SIG-M5 treated with dmso at 0.1 percent for 504 hours (cell line): Measurements from ENCODE around the gene THRB.

Experiments
- DNase-seq: peaks from one replicate; lab custom pipeline; 2025; ENCODE audit not compliant: unreplicated experiment; lab: John Stamatoyannopoulos, UW

The THRB gene

DNA sequence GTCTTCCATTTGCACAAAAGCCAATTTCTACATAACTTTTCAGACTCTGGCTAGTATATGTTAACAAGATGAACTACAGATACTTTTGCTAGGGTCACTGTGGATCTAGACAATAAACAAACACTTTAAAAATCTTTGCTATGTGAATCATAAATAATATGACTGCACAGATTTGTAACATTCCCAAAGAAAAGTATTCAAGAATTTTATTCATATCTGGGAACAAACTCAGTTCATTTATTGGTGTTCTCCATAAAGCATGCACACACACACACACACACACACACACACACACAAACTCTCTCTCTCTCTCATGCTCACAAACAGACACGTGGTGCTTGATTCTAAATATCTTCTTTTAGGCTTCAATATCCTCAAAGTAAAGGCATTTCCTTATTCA, 18.8 kb upstream of the THRB start:
- no peak for DNase-seq

GRCh38 chr3:24512564-24513197, 18.0 kb upstream of the THRB start:
- no peak for DNase-seq

DNA sequence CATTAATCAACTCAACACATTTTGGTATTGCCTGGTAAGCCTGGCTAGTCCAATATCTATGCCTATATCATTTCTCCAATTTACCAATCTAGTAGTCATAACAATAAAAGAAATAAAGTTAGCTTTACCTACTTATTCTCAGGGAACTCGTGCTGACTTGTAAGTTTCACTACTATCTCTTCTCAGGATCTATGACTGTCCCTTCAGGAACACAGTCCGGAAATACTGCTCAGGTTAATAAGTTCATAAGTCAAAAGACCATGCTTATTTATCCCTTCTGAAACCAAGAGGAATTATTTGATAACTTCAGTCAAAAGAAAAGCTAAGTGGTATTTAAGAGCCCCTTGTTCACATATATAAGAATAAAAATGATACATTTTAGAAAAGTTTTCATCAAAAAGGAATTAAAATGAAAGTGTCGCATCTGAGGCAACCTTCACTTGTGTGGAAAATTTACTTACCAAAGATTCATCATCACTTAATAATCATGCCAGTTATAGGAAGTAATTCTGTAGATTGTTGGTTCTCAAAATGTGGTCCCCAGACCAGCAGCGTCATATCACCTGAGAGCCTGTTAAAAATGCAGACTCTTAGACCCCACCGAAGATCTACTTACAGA, 15.5 kb upstream of the THRB start:
- DNase-seq = no peak

DNA sequence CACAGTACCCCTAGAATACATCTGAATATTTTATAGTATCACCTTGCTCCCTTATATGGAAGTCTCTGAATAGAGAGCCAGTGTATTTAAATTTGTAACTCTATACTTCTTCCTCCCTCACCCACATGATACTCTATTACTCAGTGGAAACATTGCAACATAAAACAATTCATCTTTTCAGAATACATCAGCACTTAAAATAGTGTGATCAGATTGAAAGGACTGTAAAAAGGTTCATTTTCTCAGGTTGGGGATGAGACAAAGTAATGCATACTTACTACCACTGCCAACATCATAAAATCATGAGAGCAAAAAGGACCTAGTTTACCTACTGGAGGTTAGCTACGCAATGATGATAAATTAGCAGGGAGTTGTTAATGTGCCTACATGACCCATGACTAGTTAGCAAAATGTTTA, 13.8 kb upstream of the THRB start:
- no peak for DNase-seq

DNA sequence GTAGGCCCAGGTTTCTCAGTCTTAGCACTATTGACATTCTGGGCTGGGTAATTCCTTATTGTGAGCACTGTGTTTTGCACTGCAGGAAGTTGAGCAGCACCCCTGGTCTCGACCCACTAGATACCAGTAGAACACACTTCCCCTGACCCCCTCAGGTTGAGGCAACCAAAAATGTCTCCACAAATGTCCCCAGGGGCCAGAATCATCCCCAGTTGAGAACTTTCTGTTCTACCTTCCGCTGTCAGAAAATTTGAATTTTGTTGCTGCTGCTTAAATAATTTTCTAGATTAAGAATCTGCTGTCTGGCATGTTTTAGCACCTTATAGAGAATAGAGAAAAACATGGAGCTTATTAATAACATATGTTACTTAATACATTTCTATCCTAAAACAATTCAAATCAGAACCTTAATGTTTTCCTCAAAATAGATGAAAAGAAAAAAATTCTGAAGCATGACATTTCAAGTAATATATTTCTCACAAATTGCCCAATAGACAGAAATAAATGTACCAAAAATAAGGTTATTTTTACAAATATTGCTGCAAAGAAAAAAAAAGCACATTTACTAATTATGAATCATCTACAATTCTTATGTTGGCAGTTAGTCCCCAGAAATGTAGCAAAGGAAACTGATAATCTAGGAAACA, 13.2 kb upstream of the THRB start:
- no peak for DNase-seq

DNA sequence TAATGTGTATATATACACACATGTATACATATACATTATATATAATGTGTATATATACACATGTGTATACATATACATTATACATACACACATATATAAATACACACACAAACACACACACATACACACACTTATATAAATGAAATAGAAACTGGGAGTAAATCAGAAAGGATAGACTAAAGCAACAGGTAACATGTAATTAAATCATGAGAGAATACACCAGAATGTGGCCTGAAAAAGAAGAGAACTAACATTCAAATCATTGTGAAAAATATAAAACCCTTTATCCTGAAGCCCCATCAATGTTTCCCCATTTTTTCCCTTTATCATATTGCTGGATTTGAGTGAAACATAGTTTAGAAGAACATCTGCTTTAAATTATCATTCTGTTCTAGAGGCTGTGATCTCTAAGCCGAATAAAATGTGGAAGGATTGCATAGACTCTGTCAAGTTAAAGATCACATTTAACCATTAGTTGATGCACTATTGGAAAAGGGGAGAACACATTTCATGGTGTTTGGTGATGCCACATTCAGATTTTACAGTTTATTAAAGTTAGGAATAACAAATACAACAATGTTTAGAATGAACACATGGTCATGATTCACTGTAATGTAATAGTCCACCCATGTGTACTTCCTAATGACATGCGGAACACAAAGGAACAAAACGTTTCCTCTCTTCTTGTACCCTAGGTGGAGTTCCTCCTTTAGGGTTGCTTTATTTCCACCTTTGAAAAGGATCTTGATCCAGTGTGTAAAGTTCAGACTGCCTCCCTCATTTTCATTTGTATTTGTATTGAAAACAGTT, 12.5 kb upstream of the THRB start:
- DNase-seq = no peak

GRCh38 chr3:24505691-24506550, 11.3 kb upstream of the THRB start:
- no peak for DNase-seq

GRCh38 chr3:24504772-24505171, 10.1 kb upstream of the THRB start:
- DNase-seq = no peak

DNA sequence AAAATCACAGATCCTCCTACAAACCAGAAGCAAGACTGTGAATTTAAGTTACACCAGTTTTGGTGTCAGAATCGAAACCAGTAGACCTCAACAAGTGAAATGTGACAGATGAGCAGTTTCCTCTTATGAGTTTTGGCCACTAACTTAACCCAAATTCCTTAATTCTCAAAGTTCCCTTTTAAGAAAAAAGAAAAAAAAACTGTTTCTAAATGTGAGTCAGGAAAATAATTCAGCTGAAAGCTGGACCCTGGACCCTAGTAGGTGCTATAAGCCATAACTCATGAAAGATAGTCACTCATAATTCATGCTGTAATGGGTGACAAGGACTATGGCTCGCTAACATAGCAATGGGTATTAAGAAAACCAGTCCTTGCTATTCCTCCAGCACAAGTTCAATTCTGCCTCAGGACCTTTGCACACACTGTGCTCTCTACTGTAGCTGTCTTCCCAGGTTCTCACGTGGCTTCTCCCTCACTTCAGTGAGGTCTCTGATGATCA, 9.0 kb upstream of the THRB start:
- DNase-seq = no peak

DNA sequence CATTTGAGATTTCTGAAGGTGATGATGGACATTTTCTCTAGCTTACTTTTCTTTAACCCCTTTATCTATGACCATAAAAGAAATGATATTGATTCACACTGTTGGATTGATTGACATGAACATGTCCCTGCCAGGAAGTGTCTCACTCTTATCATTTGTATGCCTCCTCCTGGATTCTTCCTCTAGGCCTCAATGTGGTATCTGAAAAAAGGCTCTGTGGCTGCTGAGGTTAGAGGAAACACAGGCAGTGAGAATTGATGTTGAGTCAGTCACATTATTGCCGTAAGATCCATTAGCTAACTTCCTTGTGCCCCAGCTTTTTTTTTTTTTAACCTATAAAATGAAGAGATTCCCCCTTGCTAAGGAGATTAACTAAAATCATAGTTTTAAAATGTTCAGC, 8.0 kb upstream of the THRB start:
- no peak for DNase-seq

DNA sequence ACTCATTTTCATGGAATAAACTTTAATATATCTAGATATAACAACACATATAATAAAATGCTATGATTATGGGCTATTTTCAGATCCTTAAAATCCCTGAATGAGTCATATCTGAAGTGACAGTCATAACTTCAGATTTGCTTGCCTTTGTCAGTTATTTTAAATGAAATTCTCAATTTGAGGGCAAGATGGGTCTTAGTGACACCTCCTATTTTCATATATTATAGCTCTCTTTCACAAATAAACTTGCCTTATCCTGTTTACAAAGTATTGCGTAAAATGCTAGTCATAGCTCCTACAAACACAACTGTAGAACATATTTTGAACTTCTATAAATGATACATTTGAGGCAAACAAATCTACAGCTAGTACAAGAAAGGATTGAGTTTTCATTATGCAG, 6.2 kb upstream of the THRB start:
- no peak for DNase-seq

GRCh38 chr3:24499991-24500390, 5.3 kb upstream of the THRB start:
- no peak for DNase-seq

DNA sequence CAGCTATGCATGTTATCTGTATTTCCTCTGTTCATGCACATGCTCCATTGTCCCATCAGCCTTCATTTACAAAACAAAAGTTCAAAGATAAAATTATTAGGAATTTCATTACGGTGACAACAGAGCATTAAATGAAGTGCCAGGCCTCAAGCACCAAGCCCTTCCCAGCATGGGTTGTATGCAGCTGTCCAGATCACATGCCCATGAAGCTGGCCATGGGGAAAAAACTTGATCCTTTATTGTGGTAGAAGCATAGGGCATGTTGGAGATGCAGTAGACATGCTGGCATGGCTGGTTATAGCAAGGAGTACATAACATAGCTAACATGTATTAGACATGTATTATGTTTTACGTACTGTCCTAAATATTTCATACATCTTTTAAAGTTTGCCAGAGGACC, 4.1 kb upstream of the THRB start:
- DNase-seq = no peak

DNA sequence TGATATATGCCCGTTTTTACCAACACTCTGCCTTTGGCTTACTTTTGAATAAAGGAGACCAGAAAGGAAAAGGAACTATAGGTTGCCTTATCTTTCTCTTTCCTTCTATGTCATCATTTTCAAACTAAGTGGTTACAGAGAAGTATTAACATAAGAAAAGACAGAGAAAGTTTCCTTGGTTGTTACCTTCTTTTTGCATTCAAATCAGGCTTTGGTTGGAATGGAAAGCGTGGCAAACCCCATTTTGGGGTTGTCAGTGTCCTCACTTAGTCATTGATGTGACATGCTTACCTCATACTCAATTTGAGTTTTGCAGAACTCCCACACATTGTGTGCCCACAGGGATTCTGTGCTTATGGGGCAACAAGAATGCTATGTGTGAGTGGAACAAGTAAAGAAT, 3.7 kb upstream of the THRB start:
- no peak for DNase-seq

- no peak for DNase-seq
Observed at GRCh38 chr3:24497942-24498341, 3.3 kb upstream of the THRB start.

DNA sequence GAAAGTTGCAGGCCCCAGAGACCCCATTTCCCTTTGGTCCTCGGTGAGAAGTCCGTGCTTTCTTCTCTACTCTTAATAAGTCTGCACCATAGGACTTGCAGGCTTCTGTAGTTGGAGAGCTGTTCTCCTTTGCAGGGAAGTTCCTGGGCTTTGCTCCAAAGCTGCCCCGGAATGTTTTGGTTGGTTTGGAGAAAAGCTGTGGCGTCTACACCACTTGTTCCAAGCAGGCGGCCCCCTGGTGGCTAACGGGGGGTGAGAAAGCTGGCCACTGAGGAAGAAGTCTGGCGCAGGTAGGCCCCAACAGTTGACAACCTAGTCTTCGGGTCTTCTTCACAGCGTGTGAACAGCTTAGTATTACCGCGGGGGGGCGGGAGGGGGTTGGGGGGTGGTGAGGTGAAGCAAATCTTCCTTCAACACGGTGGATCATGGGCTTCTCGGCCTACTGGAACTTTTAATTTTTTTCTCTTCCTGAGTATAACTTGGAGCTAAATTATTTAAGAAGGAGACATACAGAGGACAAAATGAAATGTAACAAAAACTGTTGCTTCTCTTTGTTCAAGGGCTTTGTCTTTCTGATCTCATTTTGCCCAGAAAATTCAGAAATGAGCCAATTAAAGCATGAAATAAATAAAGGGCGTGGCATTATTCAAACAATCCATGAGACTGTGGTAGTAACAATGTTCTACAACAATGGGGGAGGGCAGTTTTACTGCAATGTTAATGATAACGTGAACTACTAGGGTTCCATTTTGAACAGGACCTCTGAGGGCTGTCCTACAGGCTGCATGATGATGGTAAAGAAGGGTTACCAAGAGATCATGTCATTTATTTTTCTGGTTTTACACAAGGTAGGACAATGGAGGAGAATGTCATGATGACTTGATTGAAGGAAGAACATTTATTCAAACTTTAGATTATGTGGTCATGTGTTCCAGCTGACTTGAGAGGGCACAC, 2.2 kb upstream of the THRB start:
- no peak for DNase-seq

GRCh38 chr3:24495326-24495994, 810 bp upstream of the THRB start:
- DNase-seq = no peak

DNA sequence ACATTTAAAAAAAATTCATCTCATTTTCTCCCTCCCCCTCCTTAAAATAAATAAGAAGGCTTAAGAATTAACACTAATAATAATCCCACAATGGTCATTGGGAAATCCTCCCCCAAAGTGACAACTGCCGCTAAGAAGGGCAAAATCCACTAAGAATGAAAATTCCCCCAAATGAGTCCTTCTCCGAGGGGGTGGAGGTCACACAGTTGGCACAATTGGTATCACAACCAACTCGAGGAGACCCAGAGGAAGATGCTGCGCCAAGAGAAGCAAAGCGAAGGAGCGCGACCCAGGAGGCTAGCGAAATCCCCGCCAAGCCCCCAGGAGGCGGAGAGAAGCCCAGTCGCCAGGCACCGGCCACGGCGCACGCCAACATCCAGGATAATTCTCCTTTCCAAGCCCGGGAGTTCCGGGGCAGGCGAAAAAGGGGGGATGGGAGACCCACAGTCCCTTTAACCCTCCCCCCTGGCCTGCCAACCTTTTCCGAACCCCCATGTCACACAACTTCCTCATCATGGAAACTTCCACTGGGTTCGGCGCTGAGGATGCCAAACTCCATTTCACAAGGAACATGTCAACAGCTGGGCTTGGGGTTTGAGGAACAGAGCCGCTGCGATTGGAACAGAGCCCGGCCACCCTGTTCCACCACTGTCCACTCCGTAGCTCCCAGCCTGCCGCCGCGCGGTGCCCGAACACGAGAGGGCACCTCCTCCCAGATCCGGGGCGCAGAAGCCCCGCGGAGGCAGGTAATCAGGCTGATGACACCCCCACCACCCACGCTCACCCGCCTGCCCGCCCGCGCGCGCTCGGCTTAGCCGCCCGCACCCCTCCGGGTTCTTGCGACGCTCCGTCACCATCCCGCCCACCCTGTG, 668 bp downstream of the THRB start:
- DNase-seq = no peak
